Muscle layer of duodenum (tissue), 2 donors: ENCODE measurements around the gene MCM9.
"Not testable (repeated sequence)": the region's sequence is repeated elsewhere in the genome, so short reads cannot be mapped to it uniquely, and the experiment has no call there.

ENCODE experiments used
- H3K27ac ChIP-seq: one replicate; pipeline ENCODE4 v1.7.0; 2013; ENCODE audit warnings: mild to moderate bottlenecking, low read length
- H3K27me3 ChIP-seq: one replicate; pipeline ENCODE4 v1.7.0; 2013; ENCODE audit warnings: low read depth, mild to moderate bottlenecking, control low read depth, low read length
- H3K36me3 ChIP-seq, 2 donors: one replicate each; pipeline ENCODE4 v1.7.0; 2013; ENCODE audit warnings: low read length in 2 of 2, control low read depth in 1 of 2, mild to moderate bottlenecking in 1 of 2; ENCODE audit not compliant: insufficient read depth in 2 of 2, control insufficient read depth in 1 of 2
- H3K4me1 ChIP-seq, 2 donors: one replicate each; pipeline ENCODE4 v1.7.0; 2013; ENCODE audit warnings: low read length in 2 of 2, mild to moderate bottlenecking in 2 of 2, control low read depth in 1 of 2, moderate library complexity in 1 of 2; ENCODE audit not compliant: insufficient read depth in 2 of 2, control insufficient read depth in 1 of 2
- H3K4me3 ChIP-seq, 2 donors: one replicate each; pipeline ENCODE4 v1.7.0; 2013; ENCODE audit warnings: low read length in 2 of 2, low read depth in 1 of 2, mild to moderate bottlenecking in 1 of 2
- H3K9me3 ChIP-seq, 2 donors: one replicate each; pipeline ENCODE4 v1.7.0; 2013; ENCODE audit warnings: low read length in 2 of 2, control low read depth in 1 of 2, mild to moderate bottlenecking in 1 of 2; ENCODE audit not compliant: control insufficient read depth in 1 of 2
- donor health status: healthy.

The MCM9 gene

DNA sequence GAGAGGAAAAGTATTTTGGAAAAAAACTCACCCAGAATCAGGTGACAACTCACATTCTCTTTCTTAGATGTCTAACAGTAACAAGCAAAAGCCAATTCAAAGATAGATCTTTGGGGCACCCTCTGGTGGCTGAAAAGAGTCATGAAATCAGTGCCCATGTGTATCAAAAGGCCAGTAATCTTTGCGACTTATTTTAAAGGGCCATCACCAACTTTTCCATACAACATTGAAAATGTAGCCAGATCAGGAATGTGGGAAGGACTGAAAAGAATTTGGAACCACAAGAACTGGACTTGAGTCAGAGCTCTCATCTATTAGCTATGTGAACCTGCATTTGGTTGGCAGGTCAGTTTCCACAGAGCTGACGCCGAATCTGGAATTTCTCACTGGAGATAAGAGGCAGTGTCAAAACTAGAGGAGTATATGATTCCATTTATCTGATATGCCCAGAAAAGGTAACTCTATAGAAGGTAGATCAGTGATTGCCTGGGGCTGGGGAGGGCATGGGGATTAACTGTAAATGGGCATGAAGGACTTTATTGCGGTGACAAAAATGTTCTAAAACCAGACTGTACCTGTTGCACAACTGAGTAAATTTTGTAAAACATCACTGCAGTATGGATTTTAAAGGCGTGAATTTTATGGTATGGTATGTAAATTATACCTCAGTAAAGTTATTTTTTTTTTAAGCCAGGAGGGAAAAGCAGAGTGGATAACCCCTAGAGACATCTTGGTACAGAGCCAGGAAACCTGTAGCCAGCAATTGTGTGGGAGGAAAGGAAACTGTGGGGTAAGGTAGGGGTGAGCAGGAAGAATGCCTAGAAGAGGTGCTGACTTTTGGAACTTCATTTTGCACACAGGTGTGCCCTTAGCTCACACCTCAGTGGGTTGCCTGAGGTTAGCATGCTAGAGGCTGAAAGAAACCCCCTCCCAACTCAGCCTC lies 158.1 kb downstream of the MCM9 start:
- Histone ChIP-seq H3K36me3 (no peaks in the 10 kb centered on the region), H3K27me3 (no peaks in the 10 kb centered on the region), H3K27ac (no peak overlapping the region), H3K4me1 (no peaks in the 10 kb centered on the region), H3K9me3 (no peaks in the 10 kb centered on the region), H3K4me3 (no peak overlapping the region)

DNA sequence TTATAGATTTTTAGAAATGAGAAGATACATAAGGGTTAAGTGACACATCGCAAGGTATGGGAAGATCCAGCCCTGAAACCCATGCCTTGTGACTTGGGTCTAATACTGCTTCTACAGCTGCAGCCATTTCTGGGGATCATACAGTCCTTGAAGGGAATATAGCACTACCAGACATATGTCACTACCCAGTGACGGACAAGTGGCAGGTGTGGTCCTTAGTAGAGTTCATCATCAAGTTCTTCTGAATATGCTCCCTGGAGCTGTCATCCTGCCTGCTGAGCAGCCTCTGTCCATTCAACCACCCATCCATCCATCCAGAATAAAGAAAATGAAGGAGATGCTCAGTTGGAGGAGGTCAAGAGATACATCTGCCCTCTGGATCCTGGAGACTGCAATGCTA lies 159.6 kb downstream of the MCM9 start:
- H3K27me3 ChIP-seq, result no peaks in the 10 kb centered on the region
- H3K4me1 ChIP-seq, result no peaks in the 10 kb centered on the region
- no peaks in the 10 kb centered on the region for H3K36me3 ChIP-seq
- H3K4me3 ChIP-seq, result no peak overlapping the region
- H3K9me3 ChIP-seq, result no peaks in the 10 kb centered on the region
- no peak overlapping the region for H3K27ac ChIP-seq

DNA sequence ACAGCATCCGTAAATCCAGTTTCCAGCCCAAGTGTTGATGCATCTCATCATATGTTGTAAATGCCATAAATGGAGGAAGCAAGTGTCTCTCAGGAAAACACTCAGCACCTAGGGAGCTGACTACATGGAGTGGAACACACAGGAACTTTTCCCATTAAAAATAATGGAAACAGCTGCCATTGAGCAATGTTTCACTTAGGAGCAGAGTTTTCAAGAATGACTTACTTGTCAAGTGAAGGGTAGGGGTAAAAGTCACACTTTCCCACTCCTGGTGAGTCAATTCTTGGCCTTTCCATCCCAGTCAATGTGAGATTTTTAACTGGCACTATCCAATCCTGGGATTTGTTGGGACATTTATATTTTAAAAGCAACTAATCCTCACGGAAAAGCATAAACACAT lies 160.4 kb downstream of the MCM9 start:
- Histone ChIP-seq H3K36me3 (no peaks in the 10 kb centered on the region), H3K27ac (no peak overlapping the region), H3K4me3 (no peak overlapping the region), H3K9me3 (no peaks in the 10 kb centered on the region), H3K4me1 (no peaks in the 10 kb centered on the region), H3K27me3 (no peaks in the 10 kb centered on the region)

DNA sequence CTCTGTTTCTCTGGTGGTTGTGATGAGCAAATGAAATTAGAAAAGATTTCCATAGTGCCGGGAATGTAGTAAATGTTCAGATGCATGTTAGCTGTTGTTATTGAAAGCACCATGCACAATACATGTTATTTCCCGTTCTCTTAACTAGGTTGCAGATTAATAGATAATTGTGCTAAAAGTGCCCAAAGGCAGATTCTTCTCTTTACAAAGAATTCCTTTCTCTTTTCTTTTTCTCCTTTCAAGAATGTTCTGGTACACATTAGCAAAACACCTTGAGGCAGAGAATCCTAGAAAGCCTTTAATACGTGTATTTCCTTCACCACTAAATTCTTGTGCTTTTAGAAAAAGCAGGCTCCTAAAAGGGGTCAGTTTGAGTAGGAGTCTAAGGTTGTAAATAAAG lies 162.1 kb downstream of the MCM9 start:
- Histone ChIP-seq H3K27ac (no peak overlapping the region), H3K4me1 (no peaks in the 10 kb centered on the region), H3K27me3 (no peaks in the 10 kb centered on the region), H3K4me3 (no peak overlapping the region), H3K9me3 (no peaks in the 10 kb centered on the region), H3K36me3 (no peaks in the 10 kb centered on the region)

DNA sequence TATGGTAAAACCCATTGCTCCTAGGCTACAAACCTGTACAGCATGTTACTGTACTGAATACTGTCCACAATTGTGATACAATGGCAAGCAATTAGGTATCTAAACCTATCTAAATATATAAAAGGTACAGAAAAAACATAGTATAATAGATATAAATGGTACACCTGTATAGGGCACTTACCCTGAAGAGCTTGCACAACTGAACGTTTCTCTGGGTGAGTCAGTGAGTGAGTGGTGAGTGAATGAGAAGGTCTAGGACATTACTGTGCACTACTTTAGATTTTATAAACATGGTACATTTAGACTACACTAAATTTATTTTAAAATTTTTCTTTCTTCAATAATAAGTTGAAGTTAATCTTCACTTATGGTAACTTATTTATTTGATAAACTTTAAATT lies 163.7 kb downstream of the MCM9 start:
- Histone ChIP-seq H3K27ac (no peak overlapping the region), H3K9me3 (no peaks in the 10 kb centered on the region), H3K27me3 (no peaks in the 10 kb centered on the region), H3K4me3 (no peak overlapping the region), H3K4me1 (no peaks in the 10 kb centered on the region), H3K36me3 (no peaks in the 10 kb centered on the region)

DNA sequence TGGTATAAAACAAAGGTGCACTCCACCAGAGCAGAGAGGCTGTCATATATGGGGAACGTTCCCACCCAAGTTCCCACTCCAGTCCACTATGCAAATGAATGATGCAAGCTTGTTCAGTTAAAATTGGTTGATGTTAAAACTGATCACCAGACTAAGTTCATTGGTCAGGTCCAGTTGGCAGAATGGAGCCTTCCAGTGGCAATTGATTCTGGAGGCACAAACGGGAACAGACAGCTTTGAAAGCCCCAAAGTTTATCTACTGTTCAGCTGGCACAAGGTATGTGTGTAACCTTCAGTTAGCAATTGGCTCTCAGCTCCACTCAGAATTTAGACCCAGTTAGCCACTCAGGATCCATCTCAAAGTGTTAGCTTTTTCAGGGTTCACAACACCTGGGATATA lies 164.1 kb downstream of the MCM9 start:
- H3K9me3 ChIP-seq, result no peaks in the 10 kb centered on the region
- no peak overlapping the region for H3K4me3 ChIP-seq
- no peaks in the 10 kb centered on the region for H3K27me3 ChIP-seq
- no peaks in the 10 kb centered on the region for H3K36me3 ChIP-seq
- no peaks in the 10 kb centered on the region for H3K4me1 ChIP-seq
- no peak overlapping the region for H3K27ac ChIP-seq

DNA sequence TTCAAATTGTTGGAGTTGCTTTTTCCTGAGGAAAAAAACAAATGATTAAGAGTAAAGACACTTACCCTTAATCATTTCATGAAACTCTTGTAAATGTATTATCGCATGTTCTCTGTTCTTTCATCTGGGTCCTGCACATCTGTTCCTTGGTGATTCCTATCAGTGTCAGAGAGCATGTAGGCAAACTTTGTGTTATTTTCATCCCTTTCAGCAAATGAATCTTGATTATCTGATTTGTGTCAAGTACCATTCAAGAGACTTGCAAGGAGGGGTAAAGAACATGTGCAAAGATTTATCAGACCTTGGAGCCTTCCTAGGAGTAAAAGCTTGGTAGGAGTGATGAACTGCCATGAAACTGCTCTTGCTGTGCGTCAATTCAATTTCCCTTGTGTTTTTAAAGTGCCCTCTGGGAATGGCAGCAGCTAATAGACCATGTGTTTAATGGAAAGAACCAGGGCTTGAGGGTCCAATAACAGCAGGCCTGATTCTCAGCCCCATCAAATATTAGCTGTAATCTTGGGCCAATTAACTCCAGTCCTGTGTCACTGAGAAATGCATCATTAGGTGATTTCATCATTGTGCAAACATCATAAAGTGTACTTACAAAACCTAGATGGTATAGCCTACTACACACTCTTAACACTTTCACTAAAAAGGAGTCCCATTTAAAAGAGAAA lies 164.7 kb downstream of the MCM9 start:
- no peaks in the 10 kb centered on the region for H3K9me3 ChIP-seq
- H3K27ac ChIP-seq, result no peak overlapping the region
- H3K4me1 ChIP-seq, result no peaks in the 10 kb centered on the region
- H3K27me3 ChIP-seq, result no peaks in the 10 kb centered on the region
- H3K36me3 ChIP-seq, result no peaks in the 10 kb centered on the region
- no peak overlapping the region for H3K4me3 ChIP-seq

DNA sequence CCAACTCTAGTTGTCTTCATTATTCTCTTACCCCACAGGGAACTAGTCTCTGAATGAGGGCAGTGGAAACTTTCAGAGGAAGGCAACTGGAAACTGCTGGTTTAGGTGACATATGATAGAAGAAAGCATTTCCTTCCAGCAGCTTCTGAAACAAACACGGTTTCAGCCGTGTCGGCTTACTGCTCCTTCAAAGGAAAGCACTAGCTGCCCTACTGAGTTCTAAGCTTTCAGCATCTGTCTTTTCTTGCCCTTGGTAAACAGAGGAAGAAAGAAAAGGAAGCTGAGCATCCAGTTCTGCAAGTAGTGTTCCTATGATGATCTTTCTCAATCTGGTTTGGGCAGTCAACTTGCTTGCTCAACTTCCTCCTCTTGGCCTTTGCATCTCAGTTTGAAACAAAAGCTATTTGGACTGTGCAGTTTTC lies 166.0 kb downstream of the MCM9 start:
- Histone ChIP-seq H3K4me1 (no peaks in the 10 kb centered on the region), H3K4me3 (no peak overlapping the region), H3K9me3 (no peaks in the 10 kb centered on the region), H3K27me3 (no peaks in the 10 kb centered on the region), H3K27ac (peak overlapping the region; percentile 57), H3K36me3 (no peaks in the 10 kb centered on the region)

DNA sequence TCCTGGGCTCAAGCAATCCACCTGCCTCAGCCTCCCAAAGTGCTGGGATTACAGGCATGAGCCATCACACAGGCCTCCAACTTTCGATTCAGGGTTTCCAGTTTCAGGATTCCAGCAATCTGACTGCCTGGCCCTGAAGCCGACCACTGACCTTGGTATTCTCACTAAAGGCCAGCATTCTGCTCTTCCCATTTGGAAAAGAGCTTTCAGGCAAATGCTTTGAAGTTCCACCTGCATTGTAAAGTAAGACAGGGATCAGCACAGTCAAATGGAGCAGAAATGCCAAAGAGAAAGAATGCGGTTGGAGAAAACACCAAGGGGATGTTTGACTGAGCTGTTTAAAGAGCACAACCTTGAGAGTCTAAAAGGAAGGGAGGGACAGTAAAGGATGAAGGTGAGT lies 166.5 kb downstream of the MCM9 start:
- no peaks in the 10 kb centered on the region for H3K9me3 ChIP-seq
- H3K4me1 ChIP-seq, result no peaks in the 10 kb centered on the region
- H3K27ac ChIP-seq, result peak overlapping the region; percentile 57
- no peaks in the 10 kb centered on the region for H3K36me3 ChIP-seq
- H3K27me3 ChIP-seq, result no peaks in the 10 kb centered on the region
- no peak overlapping the region for H3K4me3 ChIP-seq

DNA sequence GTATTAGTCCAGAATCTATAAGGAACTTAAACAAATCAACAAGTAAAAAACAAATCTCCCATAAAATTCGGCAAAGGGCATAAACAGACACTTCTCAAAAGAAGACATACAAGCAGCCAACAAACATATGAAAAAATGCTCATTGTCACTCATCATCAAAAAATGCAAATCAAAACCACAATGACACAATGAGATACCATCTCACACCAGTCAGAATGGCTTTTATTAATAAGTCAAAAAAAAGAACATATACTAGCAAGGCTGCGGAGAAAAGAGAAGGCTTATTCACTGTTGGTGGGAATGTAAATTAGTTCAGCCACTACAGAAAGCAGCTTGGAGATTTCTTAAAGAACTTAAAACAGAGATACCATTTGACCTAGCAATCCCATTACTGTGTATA lies 169.6 kb downstream of the MCM9 start:
- not testable (repeated sequence) for H3K4me3 ChIP-seq, H3K27me3 ChIP-seq, H3K4me1 ChIP-seq, H3K27ac ChIP-seq, H3K9me3 ChIP-seq, H3K36me3 ChIP-seq

DNA sequence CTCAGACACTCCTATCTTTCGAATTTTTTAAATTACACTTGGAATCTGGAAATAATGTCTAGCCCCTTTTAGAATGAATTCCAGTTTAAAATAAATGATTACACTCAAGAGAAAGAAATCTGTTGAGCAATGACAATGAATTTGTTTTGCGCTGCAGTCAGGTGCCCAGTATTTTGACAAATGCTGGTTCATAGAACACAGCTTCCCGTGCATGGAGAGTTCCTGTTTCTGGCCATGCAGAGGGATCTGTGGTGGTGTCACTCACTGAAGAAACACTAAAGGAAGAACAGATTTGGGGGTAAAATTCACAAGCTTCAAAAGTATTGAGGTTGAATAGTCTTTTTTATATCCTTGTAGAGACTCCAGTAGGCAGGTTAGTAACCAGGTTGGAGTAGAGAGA lies 170.2 kb downstream of the MCM9 start:
- Histone ChIP-seq H3K27ac (no peak overlapping the region), H3K36me3 (no peaks in the 10 kb centered on the region), H3K27me3 (no peaks in the 10 kb centered on the region), H3K4me3 (no peak overlapping the region), H3K9me3 (no peaks in the 10 kb centered on the region), H3K4me1 (no peaks in the 10 kb centered on the region)
